ENCODE results near the gene WDSUB1. TPM values are rescaled to one million over a fixed set of nuclear protein-coding genes. Genes with fewer than 3 reads are reported as not detected.

Gene WDSUB1
- polyA plus RNA-seq, 1 experiment: 7.6 TPM

- Histone ChIP-seq H3K4me3 (ENCODE audit: low read depth, low read length) (no peak overlapping the region), H3K27me3 (ENCODE audit: control insufficient read depth, insufficient read depth, low read length) (no peaks in the 10 kb centered on the region), H3K27ac (ENCODE audit: low read depth, low read length) (no peak overlapping the region), H3K9me3 (ENCODE audit: control insufficient read depth, insufficient read depth, low read length) (no peaks in the 10 kb centered on the region)
- CTCF ChIA-PET: no interaction called here
- POLR2A ChIA-PET: no interaction called here
- TF ChIP-seq CTCF (IDR thresholded peaks at IDR 0.05; ENCODE audit: low read depth, low read length): no peak
- DNase-seq (ENCODE audit: low read depth, low spot score): no peak
Observed at GRCh38 chr2:159246325-159246988, 40.0 kb downstream of the WDSUB1 start.

GRCh38 chr2:159243529-159243928 is 43.0 kb downstream of the WDSUB1 start:
- no peak overlapping the region for H3K4me3 ChIP-seq (ENCODE audit: low read depth, low read length)
- no peak for DNase-seq (ENCODE audit: low read depth, low spot score)
- no peaks in the 10 kb centered on the region for H3K27me3 ChIP-seq (ENCODE audit: control insufficient read depth, insufficient read depth, low read length)
- no peaks in the 10 kb centered on the region for H3K9me3 ChIP-seq (ENCODE audit: control insufficient read depth, insufficient read depth, low read length)
- ChIA-PET POLR2A (no interaction called here), CTCF (interaction anchor here (0.6 kb wide), 2 partner anchors 113 to 342 kb away, joined by 3 read pairs; no protein-coding TSS in a partner anchor)
- no peak for TF ChIP-seq CTCF (IDR thresholded peaks at IDR 0.05; ENCODE audit: low read depth, low read length)
- no peak overlapping the region for H3K27ac ChIP-seq (ENCODE audit: low read depth, low read length)

GRCh38 chr2:159234868-159235267 is 51.6 kb downstream of the WDSUB1 start:
- Histone ChIP-seq H3K27ac (ENCODE audit: low read depth, low read length) (no peak overlapping the region), H3K27me3 (ENCODE audit: control insufficient read depth, insufficient read depth, low read length) (no peaks in the 10 kb centered on the region), H3K4me3 (ENCODE audit: low read depth, low read length) (no peak overlapping the region), H3K9me3 (ENCODE audit: control insufficient read depth, insufficient read depth, low read length) (no peaks in the 10 kb centered on the region)
- TF ChIP-seq CTCF (IDR thresholded peaks at IDR 0.05; ENCODE audit: low read depth, low read length): no peak
- ChIA-PET CTCF (no interaction called here), POLR2A (no interaction called here)
- DNase-seq (ENCODE audit: low read depth, low spot score): no peak

- Histone ChIP-seq H3K27me3 (ENCODE audit: control insufficient read depth, insufficient read depth, low read length) (no peaks in the 10 kb centered on the region), H3K4me3 (ENCODE audit: low read depth, low read length) (no peak overlapping the region), H3K27ac (ENCODE audit: low read depth, low read length) (no peak overlapping the region), H3K9me3 (ENCODE audit: control insufficient read depth, insufficient read depth, low read length) (no peaks in the 10 kb centered on the region)
- ChIA-PET CTCF (interaction anchor here (1.1 kb wide), 1 partner anchor 114 kb away, joined by 4 read pairs; no protein-coding TSS in a partner anchor), POLR2A (interaction anchor here (0.6 kb wide), 1 partner anchor 139 kb away, joined by 5 read pairs; no protein-coding TSS in a partner anchor)
- TF ChIP-seq CTCF (IDR thresholded peaks at IDR 0.05; ENCODE audit: low read depth, low read length): no peak
- DNase-seq (ENCODE audit: low read depth, low spot score): no peak
Observed at GRCh38 chr2:159232456-159233170, 53.9 kb downstream of the WDSUB1 start.
